Panc1 (cell line): Measurements from ENCODE around the gene TJP3.

Source experiments
- POLR2AphosphoS5 ChIP-seq: IDR thresholded peaks from 2 replicates; pipeline ENCODE4 v1.6.1; 2012; ENCODE audit warnings: mild to moderate bottlenecking, low read depth, low read length, moderate library complexity
- TF ChIP-seq, protein P1 (sequence below): fragments of 450-650 bp; IDR thresholded peaks from 2 replicates; pipeline ENCODE4 v1.5.1; 2017; ENCODE audit warnings: mild to moderate bottlenecking

DNA sequence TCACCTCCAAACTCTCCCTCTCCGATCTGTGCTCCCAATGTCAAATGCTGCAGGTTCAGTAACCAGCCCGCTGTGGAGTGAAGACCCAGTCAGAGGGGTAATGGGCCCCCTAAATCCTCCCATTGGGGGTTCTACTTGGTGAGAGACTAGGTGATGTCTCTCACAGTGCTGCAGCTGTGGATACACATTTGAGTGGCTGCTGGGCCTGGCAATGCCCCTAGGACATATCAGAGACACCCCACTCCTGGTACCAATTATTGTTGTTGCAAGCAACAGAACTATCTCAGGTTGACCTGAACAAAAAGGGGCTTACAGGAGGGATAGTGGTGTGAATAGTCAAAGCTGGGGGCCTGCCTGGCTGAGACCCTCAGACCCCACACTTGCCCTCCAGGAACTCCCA is 73.4 kb downstream of the TJP3 start:
- TF ChIP-seq, protein P1, sequence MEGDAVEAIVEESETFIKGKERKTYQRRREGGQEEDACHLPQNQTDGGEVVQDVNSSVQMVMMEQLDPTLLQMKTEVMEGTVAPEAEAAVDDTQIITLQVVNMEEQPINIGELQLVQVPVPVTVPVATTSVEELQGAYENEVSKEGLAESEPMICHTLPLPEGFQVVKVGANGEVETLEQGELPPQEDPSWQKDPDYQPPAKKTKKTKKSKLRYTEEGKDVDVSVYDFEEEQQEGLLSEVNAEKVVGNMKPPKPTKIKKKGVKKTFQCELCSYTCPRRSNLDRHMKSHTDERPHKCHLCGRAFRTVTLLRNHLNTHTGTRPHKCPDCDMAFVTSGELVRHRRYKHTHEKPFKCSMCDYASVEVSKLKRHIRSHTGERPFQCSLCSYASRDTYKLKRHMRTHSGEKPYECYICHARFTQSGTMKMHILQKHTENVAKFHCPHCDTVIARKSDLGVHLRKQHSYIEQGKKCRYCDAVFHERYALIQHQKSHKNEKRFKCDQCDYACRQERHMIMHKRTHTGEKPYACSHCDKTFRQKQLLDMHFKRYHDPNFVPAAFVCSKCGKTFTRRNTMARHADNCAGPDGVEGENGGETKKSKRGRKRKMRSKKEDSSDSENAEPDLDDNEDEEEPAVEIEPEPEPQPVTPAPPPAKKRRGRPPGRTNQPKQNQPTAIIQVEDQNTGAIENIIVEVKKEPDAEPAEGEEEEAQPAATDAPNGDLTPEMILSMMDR, result no peak
- TF ChIP-seq POLR2AphosphoS5, result no peak
